Measurements from ENCODE around the gene FKBP9.

DNA sequence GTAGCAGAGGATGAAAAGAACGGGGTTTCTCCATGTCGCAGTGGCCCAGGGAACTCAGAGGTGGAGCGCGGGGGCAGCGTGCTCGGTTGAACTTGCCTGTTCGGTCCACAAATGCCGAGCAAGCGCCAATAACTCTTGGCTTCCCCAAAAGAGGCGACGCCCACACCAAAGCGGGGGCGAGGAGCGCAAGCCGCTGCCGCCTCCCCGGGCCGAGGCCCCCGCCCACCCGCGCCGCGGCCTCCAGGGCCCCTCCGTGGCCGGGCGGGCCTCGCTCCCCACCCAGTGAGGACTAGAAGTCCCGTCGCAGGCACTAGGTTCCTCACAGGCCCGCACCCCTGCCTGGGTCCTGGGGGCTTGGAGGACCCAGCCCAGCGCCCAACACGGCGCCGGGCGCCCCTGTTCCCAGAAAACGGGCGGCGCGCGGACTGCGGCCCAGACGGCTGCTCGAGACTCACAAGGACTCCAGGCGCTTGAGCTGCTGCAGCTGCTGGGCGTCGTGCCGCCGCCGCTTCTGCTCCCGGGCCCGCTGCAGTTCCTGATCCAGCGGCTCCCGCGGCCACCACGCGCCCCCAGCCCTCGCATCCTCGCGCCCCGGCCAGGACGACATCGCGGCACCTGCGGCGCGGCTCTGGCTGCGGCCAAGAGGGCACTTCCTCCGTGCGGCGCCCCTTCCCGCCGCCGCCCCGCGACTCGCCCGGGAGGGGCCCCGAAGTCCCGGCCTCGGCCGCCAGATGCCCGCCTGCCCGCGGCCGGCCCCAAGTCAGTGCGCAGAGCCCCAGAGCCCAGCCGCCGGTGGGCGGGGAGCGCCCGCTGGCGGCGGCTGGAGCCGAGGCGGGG, 14.6 kb upstream of the FKBP9 start:
- peak in 2 of 3 experiments; percentile 54 to 67 for TF ChIP-seq CTCF (optimal IDR thresholded peaks at IDR 0.05 in 1 of 3, IDR thresholded peaks at IDR 0.05 in 1 of 3, conservative IDR thresholded peaks at IDR 0.05 in 1 of 3; ENCODE audit: extremely low read depth in 1 of 3, insufficient read depth in 2 of 3, low read length in 3 of 3)
- no peak for TF ChIP-seq EZH2 (IDR thresholded peaks at IDR 0.05; ENCODE audit: low read length)

Measured in keratinocyte (primary cell).